Astrocyte of the cerebellum (primary cell): ENCODE data around the gene NRROS.

Experiments used
- DNase-seq: peaks from one replicate; pipeline ENCODE4 v3.0.0-alpha.2; 2011; ENCODE audit warnings: low read depth
- H3K4me3 ChIP-seq: 2 replicates; pipeline ENCODE4 v1.5.1; 2011; ENCODE audit warnings: mild to moderate bottlenecking, low read depth, low read length, moderate library complexity
- in situ Hi-C: cut with HindIII; loops from 2 replicates; pipeline ENCODE4 v1.10.0; 2017; ENCODE audit warnings: low sequenced_read_pairs
- TF ChIP-seq, protein P1 (sequence below): IDR thresholded peaks from 2 replicates; pipeline ENCODE4 v1.5.1; 2012; ENCODE audit warnings: low read length, low read depth, moderate library complexity, mild to moderate bottlenecking; ENCODE audit errors: missing control alignments

The NRROS gene

DNA sequence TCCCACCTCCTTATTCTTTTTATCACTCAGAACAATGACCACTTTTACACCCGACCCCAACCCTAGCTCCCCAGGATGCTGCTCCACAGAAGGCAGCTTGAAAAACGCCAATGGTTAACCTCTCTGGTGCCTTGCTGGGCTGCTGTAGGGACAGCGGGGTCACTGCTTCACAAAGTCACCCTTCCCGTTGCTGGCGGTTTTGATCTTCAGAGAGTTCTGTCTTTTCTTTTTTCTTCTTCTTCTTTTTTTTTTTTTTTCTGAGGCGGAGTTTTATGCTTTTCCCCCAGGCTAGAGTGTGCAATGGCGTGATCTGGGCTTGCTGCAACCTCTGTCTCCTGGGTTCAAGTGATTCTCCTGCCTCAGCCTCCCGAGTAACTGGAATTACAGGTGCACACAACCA lies 51.9 kb downstream of the NRROS start:
- TF ChIP-seq, protein P1, sequence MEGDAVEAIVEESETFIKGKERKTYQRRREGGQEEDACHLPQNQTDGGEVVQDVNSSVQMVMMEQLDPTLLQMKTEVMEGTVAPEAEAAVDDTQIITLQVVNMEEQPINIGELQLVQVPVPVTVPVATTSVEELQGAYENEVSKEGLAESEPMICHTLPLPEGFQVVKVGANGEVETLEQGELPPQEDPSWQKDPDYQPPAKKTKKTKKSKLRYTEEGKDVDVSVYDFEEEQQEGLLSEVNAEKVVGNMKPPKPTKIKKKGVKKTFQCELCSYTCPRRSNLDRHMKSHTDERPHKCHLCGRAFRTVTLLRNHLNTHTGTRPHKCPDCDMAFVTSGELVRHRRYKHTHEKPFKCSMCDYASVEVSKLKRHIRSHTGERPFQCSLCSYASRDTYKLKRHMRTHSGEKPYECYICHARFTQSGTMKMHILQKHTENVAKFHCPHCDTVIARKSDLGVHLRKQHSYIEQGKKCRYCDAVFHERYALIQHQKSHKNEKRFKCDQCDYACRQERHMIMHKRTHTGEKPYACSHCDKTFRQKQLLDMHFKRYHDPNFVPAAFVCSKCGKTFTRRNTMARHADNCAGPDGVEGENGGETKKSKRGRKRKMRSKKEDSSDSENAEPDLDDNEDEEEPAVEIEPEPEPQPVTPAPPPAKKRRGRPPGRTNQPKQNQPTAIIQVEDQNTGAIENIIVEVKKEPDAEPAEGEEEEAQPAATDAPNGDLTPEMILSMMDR, result no peak
- H3K4me3 ChIP-seq, result no peak overlapping the region
- DNase-seq, result no peak
- in situ Hi-C loops, result loop anchor here (10.0 kb wide), 2 partner anchors 57 to 173 kb away; partner anchors contain the start of genes NRROS and SENP5

DNA sequence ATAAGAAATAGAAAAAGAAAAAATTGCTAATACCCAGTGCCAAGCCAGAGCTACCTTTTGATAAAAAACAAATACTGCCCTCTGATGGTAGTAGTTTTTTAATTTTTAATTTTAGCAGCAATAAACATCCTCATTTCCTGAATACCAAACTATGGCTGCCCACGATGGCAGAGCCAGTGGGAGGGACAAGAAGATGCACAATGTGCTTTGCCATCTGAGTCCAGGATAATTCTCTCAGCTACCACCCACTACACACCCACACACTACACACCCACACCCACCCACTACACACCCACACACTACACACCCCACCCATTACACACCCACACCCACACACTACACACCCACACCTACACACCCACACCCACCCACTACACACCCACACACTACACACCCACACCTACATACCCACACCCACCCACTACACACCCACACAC lies 54.7 kb downstream of the NRROS start:
- TF ChIP-seq, protein P1, result no peak
- in situ Hi-C loops, result loop anchor here (10.0 kb wide), 2 partner anchors 59 to 171 kb away; partner anchors contain the start of genes NRROS and SENP5
- H3K4me3 ChIP-seq, result no peak overlapping the region
- DNase-seq, result no peak

DNA sequence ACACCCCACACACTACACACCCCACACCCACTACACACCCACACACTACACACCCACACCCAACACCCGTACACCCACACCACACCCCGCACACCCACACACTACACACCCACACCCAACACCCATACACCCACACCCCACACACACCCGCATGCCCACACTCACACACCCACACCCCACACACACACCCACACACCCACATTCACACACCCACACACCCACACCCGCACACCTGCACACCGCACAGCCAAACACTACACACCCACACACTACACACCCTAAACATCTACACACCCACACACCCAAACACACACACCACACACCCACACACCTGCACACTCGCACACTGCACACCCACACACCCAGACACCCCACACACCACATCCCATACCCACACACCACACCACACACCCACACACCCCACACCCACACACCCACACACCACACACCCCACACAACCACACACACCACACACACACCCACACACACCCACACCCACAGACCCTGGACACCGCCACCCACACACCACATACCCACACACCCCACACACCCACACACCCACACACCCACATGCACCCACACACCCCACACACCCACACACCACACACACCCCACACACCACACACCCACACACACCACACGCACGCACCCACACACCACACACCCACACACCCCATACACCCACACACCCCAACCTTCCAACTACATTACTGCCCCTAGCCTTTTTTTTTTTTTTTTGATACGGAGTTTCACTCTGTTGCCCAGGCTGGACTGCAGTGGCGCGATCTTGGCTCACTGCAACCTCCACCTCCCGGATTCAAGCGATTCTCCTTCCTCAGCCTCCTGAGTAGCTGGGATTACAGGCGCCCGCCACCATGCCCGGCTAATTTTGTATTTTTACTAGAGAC lies 55.7 kb downstream of the NRROS start:
- TF ChIP-seq, protein P1, result no peak
- in situ Hi-C loops, result loop anchor here (10.0 kb wide), 2 partner anchors 60 to 170 kb away; partner anchors contain the start of genes NRROS and SENP5
- DNase-seq, result no peak

DNA sequence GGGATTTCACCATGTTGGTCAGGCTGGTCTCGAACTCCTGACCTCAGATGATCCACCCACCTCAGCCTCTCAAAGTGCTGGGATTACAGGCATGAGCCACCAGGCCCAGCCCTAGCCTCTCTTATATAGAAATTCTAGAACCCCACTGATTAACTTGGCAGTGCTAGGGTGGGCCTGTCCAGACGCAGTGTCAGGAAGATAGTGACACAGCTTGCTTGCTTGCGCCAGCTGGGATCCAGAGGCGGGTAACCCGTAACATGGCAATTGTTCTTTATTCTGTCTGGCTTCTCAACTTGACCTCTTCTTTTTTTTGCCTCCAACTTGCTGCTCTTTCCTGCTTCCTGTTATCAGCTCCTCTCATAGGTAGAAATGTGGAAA lies 56.3 kb downstream of the NRROS start:
- DNase-seq, result no peak
- TF ChIP-seq, protein P1, result no peak
- H3K4me3 ChIP-seq, result no peak overlapping the region
- in situ Hi-C loops, result loop anchor here (10.0 kb wide), 2 partner anchors 61 to 169 kb away; partner anchors contain the start of genes NRROS and SENP5

More for the DNA sequence above, 55.7 kb downstream of the NRROS start:
- no peak overlapping the region for H3K4me3 ChIP-seq

DNA sequence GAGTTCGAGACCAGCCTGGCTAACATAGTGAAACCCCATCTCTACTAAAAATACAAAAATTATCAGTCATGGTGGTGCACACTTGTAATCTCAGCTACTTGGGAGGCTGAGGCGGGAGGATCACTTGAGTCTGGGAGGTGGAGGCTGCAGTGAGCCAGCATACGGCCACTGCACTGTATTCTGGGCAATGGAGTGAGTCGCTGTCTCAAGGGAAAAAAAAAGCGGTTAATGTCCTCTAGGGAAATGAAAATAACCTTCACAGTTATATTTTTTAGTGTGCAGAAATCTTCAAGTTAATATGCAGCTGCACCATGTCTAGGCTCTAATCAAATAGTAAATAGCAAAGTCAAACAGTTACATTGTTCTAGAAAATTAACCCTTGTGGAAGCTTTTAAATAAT lies 57.8 kb downstream of the NRROS start:
- in situ Hi-C loops, result loop anchor here (10.0 kb wide), 2 partner anchors 62 to 168 kb away; partner anchors contain the start of genes NRROS and SENP5
- TF ChIP-seq, protein P1, result no peak
- no peak overlapping the region for H3K4me3 ChIP-seq
- DNase-seq, result no peak

DNA sequence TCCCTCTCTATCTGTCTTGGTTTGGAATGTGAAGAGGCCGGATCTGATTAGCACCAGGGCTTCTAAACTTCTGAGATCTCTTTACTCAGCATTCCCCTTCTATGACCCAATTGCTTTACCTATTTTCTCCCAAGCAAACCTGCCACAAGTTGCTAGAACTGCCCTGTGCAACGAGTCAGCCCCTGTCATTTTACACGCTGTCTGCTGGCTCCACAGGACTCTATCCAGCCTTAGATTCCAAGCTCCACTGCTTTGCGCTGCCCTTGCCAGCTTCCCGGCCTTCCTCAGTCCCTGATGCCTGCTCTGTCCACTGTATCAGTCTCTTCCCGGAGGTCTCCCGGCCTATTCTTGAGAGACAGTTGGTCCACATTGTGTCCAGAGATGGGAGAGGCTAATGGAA lies 60.3 kb downstream of the NRROS start:
- TF ChIP-seq, protein P1, result no peak
- no peak overlapping the region for H3K4me3 ChIP-seq
- in situ Hi-C loops, result loop anchor here (10.0 kb wide), 2 partner anchors 65 to 165 kb away; partner anchors contain the start of genes NRROS and SENP5
- DNase-seq, result no peak
